A549 treated with Mapracorat at 1 μM for 4 hours (cell line): ENCODE data around the gene MAP7. TPM values are rescaled to one million over a fixed set of nuclear protein-coding genes. Genes with fewer than 3 reads are reported as not detected.

Experiments
- total RNA-seq: library from RNA; stranded (reverse); fragments of 200-300 nt; extraction: Qiagen RNA extraction; gene quantifications from 5 replicates; pipeline ENCODE4 v1.2.3, GENCODE V29; 2022

Gene MAP7
- total RNA-seq, result 18.8 to 23.9 TPM (median 21.7 TPM) in 5 replicates

DNA sequence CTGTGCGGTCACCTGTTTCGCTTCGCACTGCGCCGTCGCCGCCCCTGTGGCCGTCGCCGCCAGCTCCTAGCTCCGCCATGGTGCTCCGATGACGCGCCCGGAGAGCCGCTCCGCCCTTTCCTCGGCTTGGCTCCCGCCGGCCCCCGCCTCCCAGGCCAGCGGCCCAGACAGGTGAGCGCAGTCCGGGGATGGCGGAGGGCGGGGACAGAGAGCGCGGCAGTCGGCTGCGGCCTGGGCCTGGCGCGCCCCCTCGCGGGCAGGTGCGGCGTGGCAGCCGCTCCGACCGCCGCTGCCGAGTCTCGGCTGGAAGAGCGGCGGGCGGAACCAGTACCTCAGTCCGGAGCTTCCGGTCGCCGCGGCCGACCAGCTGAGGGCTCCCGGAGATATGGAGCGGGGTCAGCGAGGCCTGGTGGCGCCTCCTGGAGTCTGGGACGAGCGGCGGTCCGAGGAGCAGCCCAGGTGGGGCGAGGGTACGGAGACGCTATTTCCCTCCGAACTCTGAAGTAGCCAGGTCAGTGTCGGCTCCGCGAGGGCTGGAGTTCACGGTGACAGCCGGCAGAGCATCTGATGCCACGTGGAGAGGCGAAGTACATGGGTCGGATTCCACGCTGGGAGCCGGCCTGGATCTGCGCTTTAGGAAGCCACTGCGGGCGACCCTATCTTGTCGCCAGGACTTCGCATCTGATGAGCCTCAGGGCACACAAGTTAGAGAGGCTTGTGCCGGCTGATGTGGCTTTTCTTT is at the start of gene MAP7:
MAP7 (minus strand) TSS at position 93 of the 742 bp plus-strand sequence; CDS start at position 79, 14 bp downstream.

Other genes with a start within 250 kb of the MAP7 start
- gene MAP3K5, start 242.1 kb upstream of the MAP7 start, total RNA-seq, result 1.9 to 2.3 TPM (median 2.2 TPM) in 5 replicates